Measurements from ENCODE around the gene CHAF1A.

- TF ChIP-seq, protein P1, sequence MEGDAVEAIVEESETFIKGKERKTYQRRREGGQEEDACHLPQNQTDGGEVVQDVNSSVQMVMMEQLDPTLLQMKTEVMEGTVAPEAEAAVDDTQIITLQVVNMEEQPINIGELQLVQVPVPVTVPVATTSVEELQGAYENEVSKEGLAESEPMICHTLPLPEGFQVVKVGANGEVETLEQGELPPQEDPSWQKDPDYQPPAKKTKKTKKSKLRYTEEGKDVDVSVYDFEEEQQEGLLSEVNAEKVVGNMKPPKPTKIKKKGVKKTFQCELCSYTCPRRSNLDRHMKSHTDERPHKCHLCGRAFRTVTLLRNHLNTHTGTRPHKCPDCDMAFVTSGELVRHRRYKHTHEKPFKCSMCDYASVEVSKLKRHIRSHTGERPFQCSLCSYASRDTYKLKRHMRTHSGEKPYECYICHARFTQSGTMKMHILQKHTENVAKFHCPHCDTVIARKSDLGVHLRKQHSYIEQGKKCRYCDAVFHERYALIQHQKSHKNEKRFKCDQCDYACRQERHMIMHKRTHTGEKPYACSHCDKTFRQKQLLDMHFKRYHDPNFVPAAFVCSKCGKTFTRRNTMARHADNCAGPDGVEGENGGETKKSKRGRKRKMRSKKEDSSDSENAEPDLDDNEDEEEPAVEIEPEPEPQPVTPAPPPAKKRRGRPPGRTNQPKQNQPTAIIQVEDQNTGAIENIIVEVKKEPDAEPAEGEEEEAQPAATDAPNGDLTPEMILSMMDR (IDR thresholded peaks at IDR 0.05), result peak in 1 of 4 experiments; percentile 28
- TF ChIP-seq EP300 (IDR thresholded peaks at IDR 0.05), result no peak
- TF ChIP-seq POLR2A (IDR thresholded peaks at IDR 0.05), result no peak
- peak; percentile 83 for TF ChIP-seq POLR2AphosphoS5 (IDR thresholded peaks at IDR 0.05)
These were observed 27.8 kb upstream of the CHAF1A start for GRCh38 chr19:4374498-4375163.

Data from gastroesophageal sphincter (tissue), 3 donors.